GM12878 (cell line): Measurements from ENCODE around the gene CCDC15.

Source experiments
- BHLHE40 ChIP-seq, 2 experiments: fragments of 450-650 bp in 1 of 2; IDR thresholded peaks; 2 replicates each; pipeline ENCODE4 v1.6.1; 2011 to 2017; ENCODE audit warnings: low read depth in 2 of 2, borderline replicate concordance in 1 of 2, improper control_type of control experiment in 1 of 2, low read length in 1 of 2, mild to moderate bottlenecking in 1 of 2
- CTCF ChIP-seq, 3 experiments: IDR thresholded peaks in 2 of 3; conservative IDR thresholded peaks in 1 of 3; 2 replicates each; pipeline ENCODE4 v1.5.1; 2011; ENCODE audit warnings: low read depth in 3 of 3, low read length in 3 of 3, mild to moderate bottlenecking in 3 of 3, control low read depth in 2 of 3, moderate library complexity in 2 of 3, inconsistent platforms in 1 of 3, mixed read lengths in 1 of 3; ENCODE audit not compliant: control insufficient read depth in 2 of 3, insufficient read depth in 1 of 3; ENCODE audit errors: extremely low read depth in 1 of 3
- EP300 ChIP-seq, 2 experiments: fragments of 150-350 bp in 1 of 2; IDR thresholded peaks; 2 replicates each; pipeline ENCODE4 v1.6.1; 2011 to 2012; ENCODE audit warnings: low read depth in 2 of 2, low read length in 2 of 2, borderline replicate concordance in 1 of 2, improper control_type of control experiment in 1 of 2, inconsistent platforms in 1 of 2; ENCODE audit not compliant: control insufficient read depth in 1 of 2
- POLR2A ChIP-seq: IDR thresholded peaks from 2 replicates; pipeline ENCODE4 v1.6.1; 2011; ENCODE audit warnings: low read depth, mild to moderate bottlenecking, low read length
- RCOR1 ChIP-seq: conservative IDR thresholded peaks from 2 replicates; pipeline ENCODE4 v1.6.1; 2012; ENCODE audit warnings: low read depth, low read length, improper control_type of control experiment
- SP1 ChIP-seq: IDR thresholded peaks from one replicate; pipeline ENCODE4 v1.6.1; 2011; ENCODE audit warnings: low read depth, low read length
- TAF1 ChIP-seq: IDR thresholded peaks from 2 replicates; pipeline ENCODE4 v1.6.1; 2011; ENCODE audit warnings: mild to moderate bottlenecking, low read depth, low read length, borderline replicate concordance
- ZZZ3 ChIP-seq: IDR thresholded peaks from 2 replicates; pipeline ENCODE4 v1.6.1; 2011; ENCODE audit warnings: low read depth; ENCODE audit not compliant: control insufficient read depth, insufficient read length

- TF ChIP-seq ZZZ3: no peak
- no peak for TF ChIP-seq POLR2A
- no peak for TF ChIP-seq CTCF (IDR thresholded peaks at IDR 0.05 in 2 of 3, conservative IDR thresholded peaks at IDR 0.05 in 1 of 3; ENCODE audit: control insufficient read depth in 2 of 3, extremely low read depth in 1 of 3, insufficient read depth in 1 of 3, low read depth in 3 of 3, low read length in 3 of 3)
- TF ChIP-seq SP1: no peak
- TF ChIP-seq TAF1: no peak
- no peak for TF ChIP-seq RCOR1
- TF ChIP-seq BHLHE40 (IDR thresholded peaks at IDR 0.05; ENCODE audit: borderline replicate concordance in 1 of 2, low read depth in 2 of 2, low read length in 1 of 2): no peak
- no peak for TF ChIP-seq EP300 (IDR thresholded peaks at IDR 0.05; ENCODE audit: borderline replicate concordance in 1 of 2, control insufficient read depth in 1 of 2, low read depth in 2 of 2, low read length in 2 of 2)
These were observed 128.0 kb downstream of the CCDC15 start for GRCh38 chr11:125082040-125082439.
